Measurements from ENCODE around the gene RABL6.
"Not testable (repeated sequence)": the region's sequence is repeated elsewhere in the genome, so short reads cannot be mapped to it uniquely, and the experiment has no call there.

Gene RABL6

GRCh38 chr9:136769710-136770191 lies 38.0 kb upstream of the RABL6 start:
- Mint-ChIP-seq H3K4me1 (peaks cover 31% of the 10 kb centered on the region), H3K36me3 (no peaks in the 10 kb centered on the region), H3K9me3 (peaks cover 7% of the 10 kb centered on the region), H3K4me3 (no peak overlapping the region), H3K27ac (no peak overlapping the region)
- peak; percentile 43 to 71 for DNase-seq (ENCODE audit: low spot score in 2 of 2)
- ATAC-seq, result peak; percentile 68

GRCh38 chr9:136771907-136772415 lies 35.8 kb upstream of the RABL6 start:
- ATAC-seq (no peak), DNase-seq (ENCODE audit: low spot score in 2 of 2) (no peak)
- Mint-ChIP-seq H3K36me3 (no peaks in the 10 kb centered on the region), H3K9me3 (peaks cover 7% of the 10 kb centered on the region), H3K27ac (peak overlapping the region; percentile 37), H3K4me3 (no peak overlapping the region), H3K4me1 (peaks cover 16% of the 10 kb centered on the region)

DNA sequence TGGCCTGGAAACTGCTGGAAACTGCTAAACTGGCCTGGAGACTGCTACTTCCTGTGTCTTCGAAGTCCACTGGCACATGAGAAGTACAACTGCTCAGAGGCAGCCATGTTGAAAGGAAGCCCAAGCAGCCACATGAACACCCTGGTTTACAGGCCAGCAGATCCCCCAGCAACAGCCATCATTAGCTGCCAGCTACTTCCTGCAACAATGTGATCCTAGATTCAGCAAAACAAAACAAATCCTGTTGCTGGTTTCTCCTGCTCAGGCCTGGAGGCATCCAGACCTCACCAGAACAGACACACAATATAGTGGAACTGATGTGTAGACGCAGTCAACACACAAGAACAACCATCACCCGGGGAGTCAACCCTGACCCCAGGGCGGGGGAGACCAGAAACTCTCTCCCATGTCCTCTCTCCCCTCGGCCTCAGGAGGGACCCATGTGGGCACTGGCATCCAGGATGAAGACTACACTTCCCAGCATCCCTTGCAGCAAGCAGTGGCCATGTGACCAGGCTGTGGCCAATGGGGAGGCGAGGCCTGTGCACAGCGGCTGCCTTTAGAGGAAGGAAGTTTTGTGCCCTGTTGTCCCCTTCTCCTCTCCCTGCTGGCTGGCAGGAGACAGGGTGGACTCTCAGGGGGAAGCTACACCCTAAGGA lies 34.2 kb upstream of the RABL6 start:
- Mint-ChIP-seq H3K9me3 (peaks cover 7% of the 10 kb centered on the region), H3K4me1 (peaks cover 12% of the 10 kb centered on the region), H3K4me3 (no peak overlapping the region), H3K36me3 (no peaks in the 10 kb centered on the region), H3K27ac (no peak overlapping the region)
- peak; percentile 71 for ATAC-seq
- DNase-seq (ENCODE audit: low spot score in 2 of 2), result peak in 1 of 2 donors; percentile 66

DNA sequence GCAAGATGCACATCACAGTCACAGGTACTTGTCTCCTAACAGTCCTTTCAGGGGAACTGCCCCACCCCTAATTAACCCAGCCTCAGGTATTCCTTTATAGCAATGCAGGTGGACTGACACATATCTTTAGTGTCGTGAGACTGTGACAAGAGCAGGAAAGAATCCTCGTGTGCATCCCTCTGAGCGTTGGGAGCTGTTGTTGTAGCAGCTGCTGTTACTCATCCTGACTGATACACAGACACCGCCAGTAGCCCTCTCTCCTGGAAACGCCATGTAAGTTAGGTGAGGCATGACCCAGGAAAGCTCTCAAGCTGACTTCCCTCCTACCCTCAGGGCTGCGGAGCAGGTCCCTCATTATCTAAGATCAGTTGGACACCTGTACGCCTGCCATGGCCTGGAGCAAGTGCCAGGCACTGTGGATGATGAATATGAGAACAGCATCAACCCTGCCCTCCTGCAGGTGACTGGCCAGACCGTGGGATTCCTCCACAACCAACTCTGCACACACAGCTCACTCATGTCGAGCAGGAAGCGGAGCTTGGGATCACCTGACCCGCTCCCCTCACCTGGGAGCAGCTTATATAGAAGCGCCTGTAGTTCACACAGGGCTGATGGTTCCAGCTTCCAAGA lies 33.2 kb upstream of the RABL6 start:
- Mint-ChIP-seq H3K36me3 (no peaks in the 10 kb centered on the region), H3K4me3 (no peak overlapping the region), H3K9me3 (peaks cover 7% of the 10 kb centered on the region), H3K4me1 (peaks cover 12% of the 10 kb centered on the region), H3K27ac (no peak overlapping the region)
- DNase-seq (ENCODE audit: low spot score in 2 of 2) (no peak), ATAC-seq (no peak)

DNA sequence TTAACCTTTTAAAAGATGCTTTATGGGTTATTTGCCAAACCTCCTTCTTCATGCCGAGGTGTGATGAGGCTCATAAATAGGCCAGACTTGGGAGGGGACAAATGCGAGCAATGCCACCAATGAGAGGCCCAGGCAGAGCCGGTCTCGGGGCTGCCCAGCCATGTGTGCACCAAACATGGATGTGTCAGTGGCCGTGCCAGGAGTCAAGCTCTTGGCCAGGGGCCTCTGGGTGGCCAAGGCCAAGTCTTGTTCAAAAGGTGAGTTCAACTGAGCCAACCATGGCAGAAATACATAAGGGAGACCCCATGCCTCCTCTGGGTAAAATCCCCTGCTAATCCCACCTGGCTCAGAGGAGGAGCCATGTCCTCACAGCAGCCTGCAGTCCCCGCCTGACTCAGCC lies 32.6 kb upstream of the RABL6 start:
- peaks cover 7% of the 10 kb centered on the region for H3K4me1 Mint-ChIP-seq
- no peak overlapping the region for H3K27ac Mint-ChIP-seq
- peaks cover 7% of the 10 kb centered on the region for H3K9me3 Mint-ChIP-seq
- DNase-seq (ENCODE audit: low spot score in 2 of 2) (no peak), ATAC-seq (no peak)
- H3K4me3 Mint-ChIP-seq, result no peak overlapping the region
- no peaks in the 10 kb centered on the region for H3K36me3 Mint-ChIP-seq

DNA sequence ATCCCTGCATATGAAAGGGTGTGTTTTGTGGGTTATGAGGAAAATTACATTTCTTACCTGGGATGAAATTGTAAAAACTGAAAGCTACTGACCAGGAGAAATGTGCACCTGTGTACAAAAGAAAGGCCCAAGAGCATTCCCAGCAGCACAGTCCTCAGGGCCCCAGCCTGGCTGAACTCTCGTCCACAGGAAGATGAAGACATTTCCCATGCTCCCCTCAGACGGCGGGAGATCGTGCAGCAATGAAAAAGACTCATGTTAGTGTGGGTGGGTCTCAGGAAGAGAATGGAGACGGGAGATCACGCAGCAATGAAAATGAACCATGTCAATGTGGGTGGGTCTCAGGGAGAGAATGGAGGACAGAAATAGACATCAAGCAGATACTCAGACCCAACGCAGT lies 30.8 kb upstream of the RABL6 start:
- Mint-ChIP-seq H3K36me3 (no peaks in the 10 kb centered on the region), H3K4me3 (no peak overlapping the region), H3K27ac (no peak overlapping the region), H3K4me1 (peaks cover 7% of the 10 kb centered on the region), H3K9me3 (peaks cover 7% of the 10 kb centered on the region)
- no peak for DNase-seq (ENCODE audit: low spot score in 2 of 2)
- ATAC-seq, result no peak

GRCh38 chr9:136777359-136777758 lies 30.4 kb upstream of the RABL6 start:
- Mint-ChIP-seq H3K9me3 (peaks cover 7% of the 10 kb centered on the region), H3K4me3 (no peak overlapping the region)
- ATAC-seq, result no peak

DNA sequence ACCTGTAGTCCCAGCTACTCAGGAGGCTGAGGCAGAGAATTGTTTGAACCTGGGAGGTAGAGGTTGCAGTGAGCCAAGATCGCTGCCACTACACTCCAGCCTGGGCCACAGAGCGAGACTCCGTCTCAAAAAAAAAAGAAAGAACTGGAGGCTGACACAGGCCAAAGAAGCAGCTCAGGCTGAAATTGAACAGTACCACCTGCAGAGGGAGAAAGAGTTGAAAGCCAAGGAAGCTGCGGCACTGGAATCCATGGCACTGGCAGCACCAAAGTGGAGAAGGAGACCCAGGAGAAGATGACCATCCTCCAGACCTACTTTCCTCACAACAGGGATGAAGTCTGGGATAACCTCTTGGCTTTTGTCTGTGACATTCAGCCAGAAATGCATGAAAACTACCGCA lies 27.9 kb upstream of the RABL6 start:
- no peak for ATAC-seq
- Mint-ChIP-seq H3K27ac (no peak overlapping the region), H3K9me3 (no peaks in the 10 kb centered on the region), H3K4me3 (no peak overlapping the region), H3K36me3 (no peaks in the 10 kb centered on the region), H3K4me1 (peaks cover 1% of the 10 kb centered on the region)
- no peak for DNase-seq (ENCODE audit: low spot score in 2 of 2)

More at GRCh38 chr9:136777359-136777758, 30.4 kb upstream of the RABL6 start:
- Mint-ChIP-seq H3K4me1 (peaks cover 7% of the 10 kb centered on the region), H3K27ac (no peak overlapping the region), H3K36me3 (no peaks in the 10 kb centered on the region)
- no peak for DNase-seq (ENCODE audit: low spot score in 2 of 2)

GRCh38 chr9:136782452-136782851 lies 25.3 kb upstream of the RABL6 start:
- Mint-ChIP-seq H3K4me1 (peaks cover 8% of the 10 kb centered on the region), H3K27ac (no peak overlapping the region), H3K9me3 (no peaks in the 10 kb centered on the region), H3K4me3 (no peak overlapping the region), H3K36me3 (no peaks in the 10 kb centered on the region)
- no peak for ATAC-seq
- DNase-seq (ENCODE audit: low spot score in 2 of 2), result no peak

DNA sequence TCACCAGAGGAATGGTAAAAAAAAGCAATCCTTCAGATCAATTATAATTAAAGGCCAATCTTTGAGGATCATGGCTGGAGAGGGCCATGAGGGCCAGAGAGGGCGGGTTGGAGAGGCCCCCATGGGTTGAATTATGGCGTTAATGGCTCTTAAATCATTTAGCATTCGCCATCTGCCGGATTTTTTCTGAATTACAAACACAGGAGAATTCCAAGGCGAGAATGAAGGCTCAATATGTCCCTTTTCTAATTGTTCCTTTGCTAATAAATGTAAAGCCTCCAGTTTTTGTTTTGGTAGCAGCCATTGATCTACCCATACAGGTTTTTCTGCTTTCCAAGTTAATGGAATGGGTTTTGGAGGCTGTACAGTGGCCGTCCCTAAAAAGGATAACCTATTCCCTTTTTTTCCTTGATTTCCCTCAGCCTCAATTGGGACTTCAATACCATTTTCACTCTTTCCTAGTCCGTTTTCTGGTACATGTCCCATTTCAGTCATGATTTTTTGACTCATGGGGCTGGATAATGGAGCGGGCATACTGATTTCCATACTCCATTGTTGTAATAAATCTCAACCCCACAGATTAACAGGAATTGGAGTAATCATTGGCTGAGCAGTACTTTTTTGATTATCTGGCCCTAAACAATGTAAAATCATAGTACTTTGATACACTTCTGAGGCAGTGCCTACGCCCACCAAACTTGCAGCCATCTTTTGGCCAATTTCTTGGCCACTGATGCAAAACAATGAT lies 23.3 kb upstream of the RABL6 start:
- ATAC-seq, result no peak
- Mint-ChIP-seq H3K27ac (peak overlapping the region; percentile 38), H3K4me1 (peaks cover 24% of the 10 kb centered on the region), H3K9me3 (no peaks in the 10 kb centered on the region), H3K36me3 (no peaks in the 10 kb centered on the region), H3K4me3 (no peak overlapping the region)
- DNase-seq (ENCODE audit: low spot score in 2 of 2), result no peak

- peaks cover 24% of the 10 kb centered on the region for H3K4me1 Mint-ChIP-seq
- H3K9me3 Mint-ChIP-seq, result no peaks in the 10 kb centered on the region
- no peaks in the 10 kb centered on the region for H3K36me3 Mint-ChIP-seq
- H3K27ac Mint-ChIP-seq, result peak overlapping the region; percentile 38
- DNase-seq (ENCODE audit: low spot score in 2 of 2) (no peak), ATAC-seq (peak; percentile 70)
- no peak overlapping the region for H3K4me3 Mint-ChIP-seq
These were observed 22.8 kb upstream of the RABL6 start for GRCh38 chr9:136784997-136785361.

DNA sequence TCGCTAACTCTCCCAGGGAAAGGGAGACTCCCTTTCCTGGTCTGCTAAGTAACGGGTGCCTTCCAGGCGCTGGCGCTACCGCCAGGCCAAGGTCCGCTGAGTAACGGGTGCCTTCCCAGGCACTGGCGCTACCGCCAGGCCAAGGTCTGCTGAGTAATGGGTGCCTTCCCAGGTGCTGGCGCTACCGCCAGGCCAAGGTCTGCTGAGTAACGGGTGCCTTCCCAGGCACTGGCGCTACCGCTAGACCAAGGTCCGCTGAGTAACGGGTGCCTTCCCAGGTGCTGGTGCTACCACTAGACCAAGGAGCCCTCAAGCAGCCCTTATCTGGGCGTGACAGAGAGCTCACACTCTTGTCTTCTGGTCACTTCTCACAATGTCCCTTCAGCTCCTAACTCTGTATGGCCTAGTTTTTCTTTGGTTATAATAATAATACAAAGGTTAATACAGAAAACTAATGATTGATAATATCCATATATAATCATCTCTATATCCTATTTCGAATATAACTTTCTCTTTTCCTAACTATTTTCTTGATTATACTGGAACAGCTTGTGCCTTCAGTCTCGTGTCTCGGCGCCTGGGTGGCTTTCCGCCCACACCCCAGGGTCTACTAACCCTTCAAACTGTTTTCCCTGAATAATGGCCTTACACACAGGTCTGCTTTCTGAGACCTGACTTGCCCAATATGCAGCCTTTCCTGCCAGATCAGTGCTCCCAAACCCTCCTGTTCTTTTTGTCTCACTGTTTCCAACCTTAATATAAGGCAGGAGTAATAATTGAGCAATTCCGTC lies 22.0 kb upstream of the RABL6 start:
- ATAC-seq; H3K9me3 Mint-ChIP-seq; H3K27ac Mint-ChIP-seq; H3K36me3 Mint-ChIP-seq; H3K4me3 Mint-ChIP-seq; DNase-seq (ENCODE audit: low spot score in 2 of 2): not testable (repeated sequence)
- H3K4me1 Mint-ChIP-seq, result peaks cover 24% of the 10 kb centered on the region

DNA sequence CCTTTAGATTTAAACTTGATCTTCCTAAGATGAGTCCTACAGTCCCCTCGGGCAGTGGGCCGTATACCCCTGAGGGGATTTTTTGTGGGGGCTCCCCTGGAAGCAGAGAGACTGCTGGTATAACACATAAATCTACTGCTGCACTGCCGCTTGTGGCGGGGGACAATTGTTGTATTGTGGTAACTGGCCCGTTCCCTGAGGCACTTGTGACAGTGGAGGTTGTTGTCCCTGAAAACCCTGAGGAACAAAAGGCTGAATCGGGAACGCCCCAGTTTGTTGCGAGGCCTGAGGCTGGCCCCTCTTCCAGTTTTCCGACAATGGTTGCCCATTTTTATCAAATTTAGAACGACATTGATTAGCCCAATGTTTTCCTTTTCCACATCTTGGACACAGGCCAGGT lies 21.3 kb upstream of the RABL6 start:
- no peak overlapping the region for H3K27ac Mint-ChIP-seq
- DNase-seq (ENCODE audit: low spot score in 2 of 2) (no peak), ATAC-seq (no peak)
- no peaks in the 10 kb centered on the region for H3K36me3 Mint-ChIP-seq
- no peak overlapping the region for H3K4me3 Mint-ChIP-seq
- peaks cover 24% of the 10 kb centered on the region for H3K4me1 Mint-ChIP-seq
- H3K9me3 Mint-ChIP-seq, result no peaks in the 10 kb centered on the region

DNA sequence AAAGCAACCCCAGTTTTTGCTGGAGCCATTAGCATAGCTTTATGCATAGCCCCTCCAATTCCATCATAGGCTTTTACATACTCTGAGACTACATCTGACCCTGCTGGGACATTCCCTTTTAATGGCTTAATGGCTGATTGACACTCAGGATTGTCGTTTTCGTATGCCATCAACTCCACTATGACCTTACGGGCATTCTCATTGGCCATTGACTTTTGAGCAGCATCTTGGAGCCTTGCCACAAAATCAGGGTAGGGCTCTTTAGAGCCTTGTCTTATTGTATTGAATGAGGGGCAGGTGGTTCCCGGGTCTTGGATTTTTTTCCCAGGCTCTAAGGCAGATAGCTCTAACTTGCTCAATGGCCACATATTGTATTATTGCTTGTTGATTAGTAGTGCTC lies 20.8 kb upstream of the RABL6 start:
- H3K9me3 Mint-ChIP-seq; H3K4me3 Mint-ChIP-seq; H3K27ac Mint-ChIP-seq; DNase-seq (ENCODE audit: low spot score in 2 of 2); ATAC-seq; H3K36me3 Mint-ChIP-seq: not testable (repeated sequence)
- H3K4me1 Mint-ChIP-seq, result peaks cover 27% of the 10 kb centered on the region

All from stimulated activated effector memory CD8-positive, alpha-beta T cell treated with anti-CD3 and anti-CD28 coated beads, Interleukin-12 subunit alpha, Interleukin-12 subunit beta, amount 100 ng/mL, for 72 hours (primary cell).